DOHH2 (cell line): ENCODE results near the gene FBLN2.

ENCODE experiments used
- H3F3A ChIP-seq: fragments of 200-600 bp; sonication (generic), shearing (Covaris generic); 2 replicates; pipeline ENCODE4 v1.6.0; 2016; ENCODE audit warnings: antibody characterized with exemption, mild to moderate bottlenecking; ENCODE audit not compliant: control insufficient read depth, insufficient read depth
- H3K27ac ChIP-seq: fragments of 200-600 bp; sonication (generic); 2 replicates; pipeline ENCODE4 v1.5.1; 2014; ENCODE audit warnings: low read depth, mild to moderate bottlenecking, low read length, moderate library complexity
- H3K27me3 ChIP-seq: fragments of 200-600 bp; sonication (generic); 2 replicates; pipeline ENCODE4 v1.6.1; 2014; ENCODE audit warnings: mild to moderate bottlenecking, low read length, mixed read lengths; ENCODE audit not compliant: control insufficient read depth
- H3K36me3 ChIP-seq: fragments of 200-600 bp; sonication (generic); 2 replicates; pipeline ENCODE4 v1.6.1; 2014; ENCODE audit warnings: mild to moderate bottlenecking, low read length, moderate library complexity, mixed read lengths; ENCODE audit not compliant: control insufficient read depth
- H3K4me1 ChIP-seq: fragments of 200-600 bp; sonication (generic); 2 replicates; pipeline ENCODE4 v1.6.1; 2014; ENCODE audit warnings: mild to moderate bottlenecking, low read length, mixed read lengths; ENCODE audit not compliant: control insufficient read depth
- H3K4me2 ChIP-seq: fragments of 200-600 bp; sonication (generic); 2 replicates; pipeline ENCODE4 v1.6.0; 2014; ENCODE audit warnings: mild to moderate bottlenecking, low read length, moderate library complexity
- H3K4me3 ChIP-seq: fragments of 200-600 bp; sonication (generic); 2 replicates; pipeline ENCODE4 v1.5.1; 2014; ENCODE audit warnings: mild to moderate bottlenecking, low read length, mixed read lengths
- H3K79me2 ChIP-seq: fragments of 200-600 bp; sonication (generic); 2 replicates; pipeline ENCODE4 v1.6.1; 2014; ENCODE audit warnings: mild to moderate bottlenecking, low read length, mixed read lengths; ENCODE audit not compliant: control insufficient read depth
- H3K9me2 ChIP-seq: fragments of 200-600 bp; sonication (generic); replicated peaks from 2 replicates; pipeline ENCODE4 v1.6.1; 2014; ENCODE audit warnings: mild to moderate bottlenecking, low read length, mixed read lengths; ENCODE audit not compliant: control insufficient read depth
- H3K9me3 ChIP-seq: fragments of 200-600 bp; sonication (generic); 2 replicates; pipeline ENCODE4 v1.6.1; 2014; ENCODE audit warnings: antibody characterized with exemption, low read length, mixed read lengths; ENCODE audit not compliant: control insufficient read depth, insufficient read depth
- H4K20me1 ChIP-seq: fragments of 200-600 bp; sonication (generic); 2 replicates; pipeline ENCODE4 v1.6.0; 2014; ENCODE audit warnings: low read depth, mild to moderate bottlenecking, antibody characterized with exemption, low read length, moderate library complexity; ENCODE audit not compliant: control insufficient read depth, insufficient read depth
- CTCF ChIP-seq: fragments of 200-600 bp; sonication (generic); IDR thresholded peaks from one replicate; pipeline ENCODE4 v1.5.1; 2014; ENCODE audit warnings: antibody characterized with exemption, mild to moderate bottlenecking, low read depth, low read length; ENCODE audit not compliant: poor library complexity, severe bottlenecking
- EZH2phosphoT487 ChIP-seq: fragments of 200-600 bp; sonication (generic); IDR thresholded peaks from 2 replicates; pipeline ENCODE4 v1.6.1; 2017; ENCODE audit warnings: borderline replicate concordance, mild to moderate bottlenecking, antibody characterized with exemption, low read length, moderate library complexity, mixed read lengths

FBLN2 gene

GRCh38 chr3:13658681-13659080 is 109.8 kb downstream of the FBLN2 start:
- Histone ChIP-seq H3K4me1 (no peaks in the 10 kb centered on the region), H3F3A (no peaks in the 10 kb centered on the region), H3K9me2 (no peaks in the 10 kb centered on the region), H4K20me1 (no peaks in the 10 kb centered on the region), H3K27me3 (no peaks in the 10 kb centered on the region), H3K79me2 (no peaks in the 10 kb centered on the region), H3K9me3 (no peaks in the 10 kb centered on the region), H3K4me2 (no peak overlapping the region), H3K4me3 (no peak overlapping the region), H3K36me3 (no peaks in the 10 kb centered on the region), H3K27ac (no peak overlapping the region)
- TF ChIP-seq CTCF: no peak
- TF ChIP-seq EZH2phosphoT487: no peak

- no peak overlapping the region for H3K4me2 ChIP-seq
These were observed 110.5 kb downstream of the FBLN2 start for GRCh38 chr3:13659221-13659969.

GRCh38 chr3:13660042-13660874 is 111.3 kb downstream of the FBLN2 start:
- Histone ChIP-seq H3K79me2 (no peaks in the 10 kb centered on the region), H3K27ac (no peak overlapping the region), H4K20me1 (no peaks in the 10 kb centered on the region), H3K4me2 (no peak overlapping the region), H3K9me3 (no peaks in the 10 kb centered on the region), H3F3A (no peaks in the 10 kb centered on the region), H3K36me3 (no peaks in the 10 kb centered on the region), H3K4me3 (no peak overlapping the region), H3K4me1 (no peaks in the 10 kb centered on the region), H3K9me2 (no peaks in the 10 kb centered on the region), H3K27me3 (no peaks in the 10 kb centered on the region)
- TF ChIP-seq CTCF (no peak), EZH2phosphoT487 (no peak)

More at GRCh38 chr3:13659221-13659969, 110.5 kb downstream of the FBLN2 start:
- Histone ChIP-seq H3K4me1 (no peaks in the 10 kb centered on the region), H3K4me3 (no peak overlapping the region), H3K27me3 (no peaks in the 10 kb centered on the region), H4K20me1 (no peaks in the 10 kb centered on the region), H3K27ac (no peak overlapping the region), H3K79me2 (no peaks in the 10 kb centered on the region), H3F3A (no peaks in the 10 kb centered on the region), H3K36me3 (no peaks in the 10 kb centered on the region), H3K9me3 (no peaks in the 10 kb centered on the region), H3K9me2 (no peaks in the 10 kb centered on the region)
- no peak for TF ChIP-seq EZH2phosphoT487
- no peak for TF ChIP-seq CTCF
